CMK (cell line): ENCODE measurements around the gene MAPK13.
"Not testable (repeated sequence)": the region's sequence is repeated elsewhere in the genome, so short reads cannot be mapped to it uniquely, and the experiment has no call there.

Experiments used
- DNase-seq: peaks from one replicate; pipeline ENCODE4 v3.0.0-alpha.2; 2010; ENCODE audit warnings: low read depth

The MAPK13 gene

DNA sequence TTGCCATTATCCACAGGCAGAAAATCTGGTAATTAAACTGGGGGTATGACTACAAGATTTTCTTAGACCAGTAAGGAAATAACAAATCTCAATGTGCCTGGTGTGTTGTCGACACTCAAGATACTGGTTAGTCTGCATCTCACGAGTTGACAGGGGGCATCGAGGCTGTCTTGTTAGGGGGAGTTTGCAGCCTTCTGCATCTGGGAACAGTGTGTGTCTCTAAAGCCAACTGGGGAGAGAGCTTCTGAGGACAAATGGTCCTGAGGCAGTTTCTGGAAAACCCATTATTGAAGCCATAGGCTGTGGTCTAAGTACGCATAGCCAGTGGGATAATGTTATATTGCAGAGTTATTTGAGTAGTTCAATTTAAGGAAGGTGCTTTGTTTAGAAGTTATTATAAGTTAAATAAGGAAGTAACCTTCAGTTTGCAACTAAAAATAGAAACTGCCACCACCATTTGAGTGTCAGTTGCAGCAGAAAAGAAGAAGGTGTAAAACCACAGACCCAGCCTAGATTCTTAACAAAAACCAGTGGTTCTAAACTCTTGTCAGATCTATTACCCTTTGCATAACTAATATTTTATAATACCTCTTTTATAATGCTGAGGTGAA is 15.4 kb upstream of the MAPK13 start:
- DNase-seq, result no peak

DNA sequence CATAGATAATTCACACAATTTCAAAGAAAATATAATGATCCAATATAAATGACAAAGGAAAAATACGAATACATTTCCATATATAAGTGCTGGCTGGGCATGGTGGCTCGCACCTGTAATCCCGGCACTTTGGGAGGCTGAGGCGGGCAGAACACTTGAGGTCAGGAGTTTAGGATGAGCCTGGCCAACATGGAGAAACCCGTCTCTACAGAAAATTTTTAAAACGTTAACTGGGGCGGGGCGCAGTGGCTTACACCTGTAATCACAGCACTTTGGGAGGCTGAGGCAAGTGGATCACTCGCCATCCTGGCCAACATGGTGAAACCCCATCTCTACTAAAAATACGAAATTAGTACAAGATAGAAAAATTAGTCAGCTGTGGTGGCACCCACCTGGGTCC is 14.9 kb upstream of the MAPK13 start:
- no peak for DNase-seq

DNA sequence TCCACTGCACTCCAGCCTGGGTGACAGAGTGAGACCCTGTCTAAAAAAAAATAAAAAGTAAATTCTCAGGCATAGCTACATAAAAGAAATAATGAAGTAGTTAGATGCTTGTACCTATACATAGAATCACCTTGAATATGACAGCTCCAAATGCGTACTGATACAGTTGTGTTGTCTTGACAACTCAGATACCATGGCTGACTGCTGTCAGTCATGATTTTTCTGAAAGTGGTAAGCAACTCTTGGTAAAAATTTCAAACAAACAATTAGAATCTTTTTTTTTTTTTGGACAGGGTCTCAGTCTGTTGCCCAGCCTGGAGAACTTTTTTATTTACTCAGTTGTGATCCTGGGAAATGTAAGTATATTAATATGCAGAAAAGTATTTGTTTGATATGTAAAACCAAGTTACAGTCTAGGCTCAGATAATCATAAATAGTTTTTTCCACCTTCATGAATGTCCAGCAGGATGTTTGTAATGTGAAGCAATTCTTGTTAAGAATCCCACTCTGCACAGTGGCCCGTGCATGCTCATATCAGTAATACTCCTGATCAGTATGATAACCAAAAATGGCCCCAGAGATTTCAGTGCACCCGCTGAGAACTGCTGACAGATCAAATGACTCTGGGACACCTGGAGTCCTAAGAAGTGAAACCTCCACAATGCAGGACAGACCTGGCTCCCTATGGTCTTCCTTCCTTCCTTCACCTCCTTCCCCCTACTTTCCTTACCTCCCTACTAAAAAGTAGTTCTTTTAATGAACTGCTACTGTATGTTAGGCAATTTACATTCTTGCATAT is 14.0 kb upstream of the MAPK13 start:
- DNase-seq, result no peak

DNA sequence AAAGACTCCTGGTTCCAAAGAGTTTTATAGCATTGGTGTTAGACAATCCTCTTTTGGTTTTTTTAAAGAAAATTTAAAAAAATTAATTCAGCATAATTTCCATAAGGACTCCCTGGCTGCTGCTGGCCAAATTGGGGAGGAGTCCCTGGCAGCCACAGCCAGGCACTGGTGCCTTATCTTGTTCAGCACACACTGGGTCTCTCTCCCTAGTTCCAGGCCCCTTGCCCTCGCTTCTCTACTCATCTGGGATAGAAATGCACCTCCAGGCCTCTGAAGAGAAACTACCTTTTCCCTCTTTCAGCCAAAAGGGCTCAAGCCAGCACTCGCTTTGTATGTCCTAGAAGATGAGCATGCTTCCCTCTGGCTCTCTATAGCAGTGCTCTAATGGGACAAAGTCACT is 13.4 kb upstream of the MAPK13 start:
- no peak for DNase-seq

DNA sequence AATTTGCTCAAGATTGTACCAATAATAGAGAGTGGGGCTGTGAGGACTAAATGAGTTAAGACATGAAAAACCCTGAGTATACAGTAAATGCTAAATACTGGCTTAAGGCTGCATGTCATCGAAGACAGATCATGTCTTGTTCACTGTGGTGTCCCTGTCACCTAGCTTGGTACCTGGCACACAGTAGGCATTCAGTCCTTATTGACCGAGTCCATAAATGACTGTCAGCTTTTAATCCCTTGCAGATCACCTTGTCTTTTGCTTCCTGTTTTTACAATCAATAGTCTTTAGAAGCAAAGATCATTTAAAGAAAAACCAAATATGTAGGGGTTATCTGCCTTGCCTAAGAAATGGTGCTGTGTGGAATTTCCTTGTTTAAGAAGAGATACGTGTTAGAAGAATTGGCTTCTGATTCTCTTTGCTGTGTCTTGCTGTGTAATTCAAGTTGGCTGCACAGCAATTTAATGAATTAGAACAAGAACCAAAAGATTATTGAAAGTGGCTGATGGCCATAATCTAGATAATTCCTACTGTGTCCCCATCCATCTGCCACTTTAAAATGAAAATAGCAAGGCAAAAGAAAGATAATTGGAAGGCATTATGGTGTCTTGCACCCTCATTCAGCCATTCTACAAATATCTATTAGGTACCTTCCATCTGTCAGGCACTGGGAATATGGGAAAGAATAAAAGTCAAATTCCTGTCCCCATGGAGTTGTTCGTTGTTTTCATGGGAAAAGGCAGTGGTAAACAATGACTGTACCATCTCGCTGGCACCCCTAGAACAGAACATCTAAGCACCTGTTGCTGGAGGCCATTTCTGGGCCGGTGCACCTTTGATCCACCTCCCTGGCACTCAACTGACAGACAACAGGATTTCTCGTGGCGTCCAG is 12.4 kb upstream of the MAPK13 start:
- no peak for DNase-seq

DNA sequence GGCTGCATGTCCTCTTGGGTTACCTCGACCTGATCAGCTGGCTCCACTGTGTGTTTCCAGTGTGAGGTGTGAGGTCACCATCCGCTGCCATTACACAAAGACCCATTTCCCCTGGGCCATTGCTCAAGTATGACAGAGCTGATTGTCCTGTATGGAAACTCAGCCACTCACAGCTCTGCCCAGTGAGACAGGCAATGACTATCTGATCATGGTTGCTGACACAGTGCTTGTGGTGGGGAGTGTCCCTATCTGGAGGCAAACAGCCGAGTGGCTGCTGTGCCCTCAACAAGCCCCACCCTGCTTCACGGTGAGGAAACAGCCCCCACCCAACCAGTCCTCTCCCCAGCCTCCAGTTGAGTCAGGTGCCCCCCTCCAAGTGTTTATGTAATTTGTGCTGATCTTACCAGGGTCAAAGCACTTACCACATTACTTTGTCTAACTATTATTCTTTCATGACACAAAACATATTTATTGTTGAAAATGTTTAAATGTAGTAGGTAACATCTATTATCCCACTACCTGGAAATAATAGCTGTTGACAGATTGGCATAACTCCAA is 11.7 kb upstream of the MAPK13 start:
- peak; percentile 89 for DNase-seq

DNA sequence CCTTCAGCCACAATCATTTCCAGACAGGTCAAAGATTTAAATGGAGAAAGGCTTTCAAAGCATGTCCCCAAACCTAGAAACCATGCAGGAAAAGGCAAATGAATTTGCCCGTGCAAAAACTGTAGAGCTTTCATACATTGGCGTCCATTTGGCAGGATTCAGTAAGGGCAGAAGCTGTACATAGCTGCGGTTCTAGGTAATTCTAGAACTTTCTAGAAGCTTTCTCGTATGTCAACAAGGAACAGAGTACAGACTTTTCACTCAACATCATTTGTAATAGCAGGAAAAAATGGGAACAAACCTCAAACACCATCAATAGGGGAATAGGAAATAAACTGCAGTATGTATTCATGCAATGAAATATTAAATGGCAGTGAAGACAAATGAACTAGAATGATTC is 11.1 kb upstream of the MAPK13 start:
- DNase-seq, result no peak

DNA sequence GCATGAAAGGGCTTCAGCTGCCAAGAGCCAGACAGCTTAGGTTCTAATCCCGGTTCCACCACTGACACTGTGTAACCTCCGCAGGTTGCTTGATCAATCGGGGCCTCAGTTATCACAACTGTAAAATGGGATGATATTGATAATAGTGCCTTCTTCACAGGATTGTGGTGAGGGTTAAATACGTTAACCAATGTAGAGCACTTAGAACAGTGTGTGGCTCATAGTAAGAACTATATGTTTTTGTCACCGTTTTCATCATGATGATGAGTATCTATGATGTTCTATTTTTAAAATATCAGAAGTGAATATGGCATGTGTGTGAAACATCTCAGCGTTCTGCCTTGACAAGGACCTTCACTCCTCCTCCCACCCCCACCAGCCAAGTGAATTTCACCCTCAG is 10.3 kb upstream of the MAPK13 start:
- DNase-seq, result no peak

DNA sequence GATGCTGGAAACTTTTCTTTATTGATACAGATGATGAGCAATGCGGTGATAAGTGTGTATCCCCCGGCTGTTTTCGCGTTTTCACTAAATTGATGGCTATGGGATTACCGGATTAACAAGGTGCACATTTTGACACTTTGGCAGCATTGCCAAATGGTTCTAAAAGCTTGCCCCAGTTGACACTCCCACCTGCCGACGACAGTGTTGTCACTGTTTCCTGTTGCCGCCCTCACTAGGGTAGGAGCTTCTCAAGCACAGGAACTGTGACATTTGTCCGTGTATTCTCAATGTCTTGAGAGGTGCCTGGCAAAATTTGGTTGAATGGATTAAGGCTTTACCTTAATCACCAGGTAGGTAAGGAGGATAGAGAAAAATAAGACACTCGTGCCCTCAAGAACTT is 9.8 kb upstream of the MAPK13 start:
- no peak for DNase-seq

DNA sequence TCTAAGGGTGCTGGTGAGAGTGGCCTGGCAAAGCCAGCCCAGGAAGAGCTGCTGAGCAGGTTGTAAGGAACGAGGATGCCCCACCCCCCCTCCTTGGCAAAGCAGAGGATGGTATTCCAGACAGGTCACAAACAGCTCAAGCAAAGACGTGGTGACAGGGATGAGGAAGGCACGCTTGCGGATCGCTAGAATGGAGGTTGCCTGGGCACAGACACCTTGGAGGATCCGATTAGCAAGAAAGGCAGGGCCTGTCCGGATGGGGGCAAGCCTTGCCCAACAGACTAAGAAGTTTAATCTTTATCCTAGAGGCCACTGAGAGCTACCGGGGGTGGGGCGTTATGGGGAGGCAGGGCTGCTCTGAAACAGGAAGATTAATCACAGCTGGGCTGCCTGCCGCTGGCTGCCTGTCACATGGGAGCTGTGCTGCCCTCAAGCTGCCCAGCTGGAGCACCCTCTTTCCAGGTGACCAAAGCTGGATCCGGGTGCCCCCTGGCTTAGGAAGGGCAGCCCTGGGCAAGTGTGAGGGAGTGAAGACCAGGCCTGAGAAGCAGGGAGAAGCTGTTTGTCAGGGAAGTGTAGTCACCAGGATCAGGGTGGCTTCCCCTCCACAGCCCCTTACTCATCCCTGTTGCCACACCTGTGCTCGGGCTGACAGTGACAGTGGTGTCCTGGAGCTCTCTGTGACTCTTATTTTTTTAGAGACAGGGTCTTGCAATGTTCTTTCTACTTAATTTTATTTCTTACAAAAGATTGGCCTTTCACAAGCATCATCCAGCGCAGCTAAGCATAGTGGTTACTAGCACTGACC is 9.1 kb upstream of the MAPK13 start:
- DNase-seq, result no peak

DNA sequence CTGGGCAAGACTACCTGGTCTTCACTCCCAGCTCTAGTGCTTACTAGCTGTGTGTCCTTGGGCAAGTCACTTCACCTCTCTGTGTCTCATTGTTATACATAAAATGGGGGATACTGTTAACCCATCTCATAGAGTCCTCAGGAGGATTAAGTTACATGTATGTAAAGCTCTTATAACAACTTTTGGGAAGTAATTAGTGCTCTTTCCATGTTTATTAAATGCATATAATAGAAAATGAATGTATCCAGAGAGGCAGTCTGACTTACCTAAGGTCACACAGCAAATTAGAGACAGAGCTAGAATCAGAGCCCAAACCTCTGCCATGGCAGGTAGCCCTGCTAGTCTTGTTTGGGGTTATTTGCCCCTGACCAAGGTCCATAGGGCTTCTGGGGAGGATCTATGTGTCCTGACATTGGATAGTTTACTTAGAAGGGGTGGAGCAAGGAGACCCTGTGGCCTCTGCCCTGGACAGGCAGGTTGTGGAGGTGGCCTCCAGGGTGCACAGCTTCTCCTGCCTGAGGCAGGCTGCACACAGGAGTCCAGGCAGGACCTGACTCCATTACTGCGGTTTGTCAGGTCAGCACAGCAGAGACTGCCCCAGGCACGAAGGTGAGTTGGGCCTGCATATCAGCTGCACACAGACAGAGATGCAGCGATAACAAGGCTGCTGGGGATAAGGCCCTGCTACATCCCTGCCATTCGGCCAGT is 8.4 kb upstream of the MAPK13 start:
- no peak for DNase-seq

DNA sequence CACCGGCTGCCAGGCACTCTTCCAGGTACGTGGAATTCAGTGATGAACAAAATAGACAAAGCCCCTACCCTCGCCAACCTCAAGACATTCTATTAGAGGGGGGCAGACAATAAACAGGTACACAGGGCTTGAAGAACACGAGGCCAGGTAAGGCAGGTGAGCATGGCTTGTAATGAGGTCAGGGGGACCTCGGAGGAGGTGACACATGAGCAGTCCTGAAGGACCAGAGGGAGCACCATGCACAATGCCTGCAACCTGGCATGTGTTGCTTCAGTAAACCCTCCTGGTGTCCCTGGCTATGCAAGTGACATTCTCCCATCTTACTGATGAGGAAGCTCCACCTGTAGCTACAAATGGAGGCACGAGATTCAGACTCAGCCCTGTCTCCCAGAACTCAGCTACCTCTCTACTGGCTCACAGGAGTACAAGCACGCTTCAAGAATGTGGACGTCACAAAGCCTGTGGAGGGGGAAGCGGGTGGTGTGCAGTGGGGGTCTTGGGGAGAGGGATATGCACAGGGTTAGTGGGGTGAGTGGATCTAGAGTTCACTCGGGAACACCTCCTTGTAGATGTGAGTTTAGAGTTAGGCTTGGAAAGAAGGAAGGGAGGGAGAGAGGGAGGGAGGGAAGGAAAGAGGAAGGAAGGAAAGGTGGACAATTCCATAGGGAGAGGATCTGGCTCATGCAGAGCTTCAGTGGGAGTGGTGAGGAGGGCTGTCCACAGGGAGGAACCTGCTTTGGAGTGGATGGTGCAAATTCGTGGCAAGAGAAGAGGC is 7.6 kb upstream of the MAPK13 start:
- DNase-seq, result no peak

DNA sequence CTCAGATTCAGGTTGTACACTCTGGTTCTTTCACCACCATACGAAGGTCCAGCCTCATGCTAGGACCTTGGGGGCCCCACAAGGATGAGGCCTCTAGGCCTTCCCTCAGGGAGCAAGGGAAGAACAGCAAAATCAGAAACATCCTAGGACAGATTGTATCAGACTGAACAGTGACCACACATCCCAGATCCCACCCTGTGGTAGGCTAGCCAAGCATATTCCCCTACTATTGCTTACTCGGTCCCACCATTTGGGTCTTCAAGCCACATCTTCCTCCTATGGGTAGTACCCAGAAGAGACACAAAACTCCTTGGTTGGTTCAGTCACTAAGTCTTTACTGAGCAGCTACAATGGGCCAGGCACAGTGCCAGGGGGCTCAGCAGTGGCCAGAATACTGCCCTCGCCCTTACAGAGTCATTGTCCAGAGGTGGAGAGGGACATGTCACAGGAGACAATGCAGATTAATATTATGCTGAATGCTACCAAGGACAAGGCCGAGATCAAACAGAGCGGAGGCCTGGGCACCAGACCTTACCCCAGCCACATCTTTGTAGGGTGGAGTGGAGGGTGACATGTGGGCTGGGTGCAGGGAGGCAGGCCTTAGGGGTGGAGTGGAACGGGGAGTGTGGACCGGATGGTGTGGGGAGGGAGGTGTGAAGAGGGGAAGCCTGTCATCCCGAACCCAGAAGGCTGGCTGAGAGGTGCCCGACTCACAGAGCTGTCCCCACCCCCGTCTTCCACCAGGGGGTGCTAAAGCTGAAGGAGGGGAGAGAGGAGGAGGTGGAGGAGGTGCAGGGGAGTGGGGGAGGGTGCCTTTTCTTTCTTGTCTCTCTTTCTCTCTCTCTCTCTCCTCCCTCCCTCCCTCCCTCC is 6.8 kb upstream of the MAPK13 start:
- DNase-seq, result peak; percentile 73

DNA sequence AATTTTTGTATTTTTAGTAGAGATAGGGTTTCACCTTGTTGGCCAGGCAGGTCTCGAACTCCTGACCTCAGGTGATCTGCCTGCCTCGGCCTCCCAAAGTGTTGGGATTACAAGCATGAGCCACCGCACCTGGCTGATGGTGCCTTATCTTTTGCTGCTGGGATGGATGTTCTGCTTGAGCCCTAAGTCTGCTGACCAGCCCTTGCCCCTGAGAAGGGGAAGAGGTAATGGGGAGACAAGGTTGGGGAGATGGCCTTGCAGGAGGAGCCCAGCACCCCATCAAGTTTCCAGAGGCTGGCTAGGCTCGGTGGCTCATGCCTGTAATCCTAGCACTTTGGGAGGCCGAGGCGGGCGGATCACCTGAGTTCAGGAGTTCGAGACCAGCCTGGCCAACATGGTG is 6.0 kb upstream of the MAPK13 start:
- not testable (repeated sequence) for DNase-seq

DNA sequence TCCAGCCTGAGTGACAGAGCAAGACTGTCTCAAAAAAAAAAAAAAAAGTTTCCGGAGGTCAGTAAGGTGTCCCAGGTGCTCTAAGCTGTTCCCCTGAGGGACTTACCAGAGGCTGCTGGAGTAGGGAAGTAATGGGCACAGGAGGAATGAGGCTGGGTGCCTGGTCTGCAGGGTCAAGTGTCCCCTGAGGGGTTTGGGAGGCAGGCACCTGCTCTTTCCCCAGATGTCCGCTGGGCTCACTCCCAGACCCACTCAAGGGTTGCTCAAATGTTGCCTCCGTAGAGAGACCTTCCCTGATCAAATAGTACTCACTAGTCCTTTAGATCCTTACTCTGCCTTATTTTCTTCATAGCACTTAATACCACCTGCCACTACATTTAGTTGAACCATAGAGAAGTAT is 5.4 kb upstream of the MAPK13 start:
- no peak for DNase-seq

DNA sequence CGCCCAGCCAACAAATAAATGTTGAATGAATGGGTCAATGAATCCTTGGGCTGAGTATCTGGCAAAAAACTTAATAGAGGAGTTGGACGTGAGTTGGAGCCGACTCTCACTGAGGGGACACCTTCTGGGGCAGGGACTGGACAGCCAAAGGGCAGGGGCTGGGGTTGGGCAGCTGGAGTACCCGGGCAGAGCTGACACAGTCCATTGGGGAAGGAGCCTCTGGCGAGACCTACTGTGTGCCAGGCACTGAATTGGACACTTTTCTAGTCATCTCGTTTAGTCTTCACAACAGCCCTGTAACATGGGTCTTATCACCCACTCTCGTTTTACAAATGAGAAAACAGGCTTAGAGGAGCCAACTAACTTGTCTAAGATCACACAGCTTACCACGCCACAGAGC is 4.7 kb upstream of the MAPK13 start:
- no peak for DNase-seq

DNA sequence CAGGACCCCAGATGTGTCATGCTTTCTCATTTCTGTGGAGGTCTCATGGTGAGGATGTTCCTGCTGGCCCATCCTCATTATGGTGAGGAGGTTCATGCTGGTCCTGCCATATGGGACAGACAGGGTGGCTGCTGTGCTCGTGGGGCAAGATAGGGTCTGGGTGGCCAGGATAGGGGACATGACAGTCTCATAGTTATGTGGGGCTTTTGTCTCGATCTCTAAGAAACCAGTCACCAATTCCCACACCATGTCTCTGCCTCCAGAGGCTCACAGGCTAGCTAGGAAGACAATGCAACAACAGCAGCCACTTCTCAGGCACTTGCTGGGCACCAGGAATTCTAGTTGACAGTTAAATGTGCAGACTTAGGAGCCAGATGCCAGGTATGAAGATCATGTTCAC is 4.2 kb upstream of the MAPK13 start:
- no peak for DNase-seq

DNA sequence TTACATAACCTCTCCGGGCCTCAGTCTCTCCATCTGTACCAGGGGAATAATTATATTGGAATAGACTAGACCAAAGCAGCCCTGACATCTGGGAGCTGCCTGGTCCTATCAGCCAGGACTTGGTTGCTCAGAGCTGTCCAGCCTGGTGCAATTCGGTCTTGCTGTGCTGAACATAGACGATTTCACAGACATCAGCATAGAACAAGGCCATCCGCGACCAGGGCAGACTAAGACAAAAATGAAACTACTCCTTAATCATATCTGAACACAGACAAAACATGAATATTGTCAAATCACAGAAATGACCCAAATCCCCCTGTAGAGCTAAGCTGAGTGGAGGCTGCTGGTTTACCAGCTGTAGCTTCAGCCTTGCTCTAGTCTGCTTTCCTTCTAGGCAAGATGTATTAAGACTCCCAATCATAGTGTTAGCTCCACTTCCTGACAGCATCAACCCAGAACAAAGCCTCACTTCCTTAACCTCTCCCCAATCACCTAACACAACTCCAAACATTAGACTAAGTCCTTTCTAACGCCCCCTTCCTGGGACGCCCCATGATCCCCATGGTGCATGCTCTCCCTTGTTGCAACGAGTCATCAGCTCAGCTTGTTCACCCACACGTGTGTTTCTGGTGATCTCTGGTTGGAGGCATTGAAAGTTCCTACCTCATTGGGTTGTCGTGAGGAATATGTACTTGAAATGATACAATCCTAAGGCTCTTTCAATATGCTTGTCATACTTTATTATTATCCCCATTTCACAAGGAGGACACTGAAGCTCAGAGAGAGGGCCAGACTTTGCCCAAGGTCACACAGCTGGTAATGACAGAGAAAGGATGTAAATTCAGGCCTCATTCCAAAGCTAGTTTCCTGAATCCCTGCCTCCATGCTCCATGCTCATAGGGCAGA is 3.5 kb upstream of the MAPK13 start:
- no peak for DNase-seq
